Hindlimb muscle (tissue), 1 donor: ENCODE data around the gene DUSP3. TPM values are rescaled to one million over a fixed set of nuclear protein-coding genes. Genes with fewer than 3 reads are reported as not detected.

Source experiments
- DNase-seq: peaks from one replicate; pipeline ENCODE4 v3.0.0-alpha.2; 2013
- polyA plus RNA-seq: library from polyadenylated mRNA; unstranded; fragments of 120-200 nt; gene quantifications from one replicate; pipeline ENCODE4 v1.2.1, GENCODE V29; 2013; ENCODE audit not compliant: insufficient read length

DUSP3 gene
- polyA plus RNA-seq, 1 donor = 81.0 TPM

- DNase-seq = no peak
Observed at GRCh38 chr17:43723697-43724359, 54.9 kb downstream of the DUSP3 start.

DNA sequence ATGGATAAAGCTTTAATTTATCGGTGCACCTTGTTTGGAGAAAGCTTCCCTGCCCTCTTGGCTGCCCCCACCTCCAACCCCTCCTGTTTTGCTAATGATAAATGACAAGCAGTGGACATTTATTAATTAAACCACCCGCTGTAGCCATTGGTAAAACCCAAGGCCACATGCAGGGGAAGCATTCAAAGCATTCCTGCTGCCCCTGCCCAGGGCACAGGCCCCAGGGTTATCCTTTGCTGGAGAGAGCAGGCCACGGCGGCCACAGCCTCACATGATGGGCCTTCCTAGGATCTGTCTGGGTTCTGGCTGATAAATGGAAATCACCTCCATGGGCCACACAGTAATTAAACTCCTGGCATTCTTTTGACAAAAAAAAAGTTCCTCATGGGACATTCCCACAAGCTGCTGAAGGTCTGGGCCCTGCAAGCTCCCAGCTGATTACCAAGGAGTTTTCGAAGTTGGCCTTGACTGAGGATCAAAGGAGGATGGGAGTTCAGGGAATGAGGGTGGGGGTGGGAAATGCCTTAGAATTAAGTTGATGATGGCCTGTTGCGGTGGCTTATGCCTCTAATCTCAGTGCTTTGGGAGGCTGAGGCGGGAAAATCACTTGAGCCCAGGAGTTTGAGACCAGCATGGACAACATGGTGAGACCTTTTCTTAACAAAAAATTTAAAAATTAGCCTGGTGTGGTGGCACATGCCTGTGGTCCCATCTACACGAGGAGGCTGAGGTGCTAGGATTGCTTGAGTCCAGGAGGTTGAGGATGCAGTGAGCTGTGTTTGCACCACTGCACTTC, 55.7 kb downstream of the DUSP3 start:
- no peak for DNase-seq

GRCh38 chr17:43722269-43722619, 56.5 kb downstream of the DUSP3 start:
- DNase-seq = no peak

DNA sequence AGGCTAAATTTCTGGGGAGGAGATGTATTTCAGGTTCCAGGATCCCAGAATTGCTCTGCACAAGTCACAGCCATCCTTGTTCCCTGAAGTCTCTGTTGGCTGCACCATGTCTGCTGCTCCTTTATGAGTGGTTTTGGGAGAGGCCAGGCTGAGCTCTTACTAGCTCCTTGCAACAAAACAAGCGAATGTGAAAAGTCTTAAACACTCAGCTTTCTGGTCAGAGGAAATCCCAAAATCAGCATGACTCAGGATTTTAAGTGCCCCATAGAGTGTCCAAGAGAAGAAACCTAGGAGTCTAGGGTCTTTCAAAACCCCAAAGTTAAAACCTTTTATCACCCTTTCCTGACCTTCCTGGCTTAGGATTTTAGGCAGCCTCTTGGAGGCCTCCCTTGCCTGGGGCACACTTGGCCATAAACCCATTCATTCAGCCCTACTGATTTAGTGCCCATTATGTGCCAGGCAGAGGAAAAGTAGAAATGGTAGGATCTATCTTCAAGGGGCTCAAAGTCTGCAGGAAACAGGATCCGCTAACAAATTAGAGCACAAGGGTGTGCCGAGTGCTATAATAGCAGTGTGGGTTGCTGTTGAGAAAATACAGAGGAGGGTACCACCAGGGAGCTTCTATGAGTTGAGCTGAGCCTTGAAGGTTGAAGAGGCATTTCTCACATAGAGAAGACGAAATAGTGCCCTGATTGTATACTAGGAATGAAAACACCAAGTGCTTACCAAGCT, 57.1 kb downstream of the DUSP3 start:
- no peak for DNase-seq

DNA sequence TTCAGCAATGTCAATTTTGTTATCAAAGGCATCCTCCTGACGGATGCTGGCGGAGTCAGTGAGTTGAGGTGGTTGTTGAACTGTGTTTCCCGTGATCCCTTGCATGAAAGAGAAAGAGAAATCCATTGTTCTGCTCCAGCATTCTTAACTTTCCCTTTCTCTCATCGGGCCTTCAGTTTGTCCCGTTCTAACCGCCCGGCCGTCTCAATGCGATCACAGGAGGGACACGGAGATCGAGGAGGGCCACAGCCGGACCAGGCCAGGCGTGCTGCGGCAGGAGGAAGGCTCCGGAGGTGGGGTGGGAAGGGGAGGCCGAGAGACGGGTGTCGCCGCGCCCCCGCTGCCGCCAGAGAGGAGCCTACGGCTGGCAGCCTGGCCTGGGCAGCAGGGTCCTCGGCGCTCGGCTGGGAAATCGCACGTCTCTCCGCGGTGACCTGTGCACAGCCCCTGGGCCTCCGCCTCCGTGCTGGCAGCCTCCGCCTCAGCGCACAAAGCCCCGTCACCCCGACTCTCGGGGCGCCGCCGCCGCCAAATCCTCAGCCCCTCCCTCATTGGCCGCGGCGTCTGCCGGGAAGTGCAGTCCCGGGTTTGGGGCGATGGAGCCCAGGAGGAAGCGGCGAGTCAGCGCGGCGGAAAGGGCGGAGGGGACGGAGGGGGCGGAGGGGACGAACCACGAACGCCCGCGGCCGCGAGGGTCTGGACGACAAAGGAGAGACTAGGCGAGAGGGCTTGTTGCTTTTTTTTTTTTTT, 58.3 kb downstream of the DUSP3 start:
- peak; percentile 85 for DNase-seq

GRCh38 chr17:43719578-43719977, 59.2 kb downstream of the DUSP3 start:
- no peak for DNase-seq

DNA sequence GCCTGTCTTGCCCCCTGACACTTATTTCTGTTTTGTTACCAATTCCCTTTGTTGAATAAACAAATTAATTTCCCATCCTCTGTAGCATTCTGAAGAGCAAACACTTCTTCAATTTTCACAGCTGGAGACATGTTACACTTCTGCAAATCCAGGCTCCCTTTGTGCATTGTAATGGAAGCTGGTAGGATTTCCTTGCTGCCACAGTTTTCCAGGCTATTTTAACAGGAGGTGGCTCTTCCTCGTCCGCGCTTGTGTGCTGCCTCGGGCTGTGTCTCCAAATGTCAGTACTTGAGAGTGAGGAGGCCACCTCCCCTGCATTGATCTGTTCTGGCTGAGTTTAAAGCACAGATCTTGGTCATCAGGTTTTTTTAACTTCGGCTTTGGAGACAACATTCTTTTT, 60.2 kb downstream of the DUSP3 start:
- no peak for DNase-seq

GRCh38 chr17:43717913-43718312, 60.9 kb downstream of the DUSP3 start:
- no peak for DNase-seq

Other genes with a start within 250 kb of the DUSP3 start
- gene ETV4, start 232.6 kb downstream of the DUSP3 start, polyA plus RNA-seq = 4.3 TPM
- 10.1 TPM for gene MEOX1, start 117.1 kb downstream of the DUSP3 start, polyA plus RNA-seq
- not detected for gene SOST, start 20.2 kb downstream of the DUSP3 start, polyA plus RNA-seq
- gene CFAP97D1, start 1.5 kb upstream of the DUSP3 start, polyA plus RNA-seq = not detected
- 5.8 TPM for gene MPP3, start 54.2 kb upstream of the DUSP3 start, polyA plus RNA-seq
- gene CD300LG, start 68.2 kb upstream of the DUSP3 start, polyA plus RNA-seq = 3.3 TPM
- 2.2 TPM for gene MPP2, start 128.6 kb upstream of the DUSP3 start, polyA plus RNA-seq
- not detected for gene PPY, start 163.5 kb upstream of the DUSP3 start, polyA plus RNA-seq
- not detected for gene PYY, start 175.0 kb upstream of the DUSP3 start, polyA plus RNA-seq
- gene NAGS, start 225.6 kb upstream of the DUSP3 start, polyA plus RNA-seq = 0.19 TPM
- gene TMEM101, start 236.0 kb upstream of the DUSP3 start, polyA plus RNA-seq = 33.1 TPM